H9 (cell line): ENCODE results near the gene ATP11B. TPM values are rescaled to one million over a fixed set of nuclear protein-coding genes. Genes with fewer than 3 reads are reported as not detected.

Experiments
- DNase-seq: peaks from one replicate; pipeline ENCODE4 v3.0.0-alpha.2; 2017
- H2AFZ ChIP-seq: one replicate; pipeline ENCODE4 v1.6.1; 2013; ENCODE audit warnings: mild to moderate bottlenecking, low read length, control low read depth, moderate library complexity
- H2AK5ac ChIP-seq: 2 replicates; pipeline ENCODE4 v1.6.1; 2013; ENCODE audit warnings: low read length, control low read depth, mixed read lengths; ENCODE audit not compliant: insufficient read length
- H2BK120ac ChIP-seq: one replicate; pipeline ENCODE4 v1.6.1; 2013; ENCODE audit warnings: low read depth, mild to moderate bottlenecking, low read length, control low read depth, inconsistent platforms; ENCODE audit not compliant: poor library complexity, severe bottlenecking
- H2BK12ac ChIP-seq: 2 replicates; pipeline ENCODE4 v1.6.1; 2013; ENCODE audit warnings: low read length, control low read depth, mixed read lengths, low read depth; ENCODE audit not compliant: insufficient read length
- H2BK15ac ChIP-seq: 2 replicates; pipeline ENCODE4 v1.6.1; 2013; ENCODE audit warnings: low read depth, low read length, control low read depth
- H2BK20ac ChIP-seq: one replicate; pipeline ENCODE4 v1.6.1; 2013; ENCODE audit warnings: low read depth, mild to moderate bottlenecking, low read length, control low read depth, inconsistent platforms; ENCODE audit not compliant: poor library complexity, severe bottlenecking
- H2BK5ac ChIP-seq: 2 replicates; pipeline ENCODE4 v1.6.1; 2013; ENCODE audit warnings: low read length, control low read depth, mixed read lengths; ENCODE audit not compliant: insufficient read length
- H3K14ac ChIP-seq: 2 replicates; pipeline ENCODE4 v1.6.1; 2013; ENCODE audit warnings: low read length, control low read depth; ENCODE audit not compliant: insufficient read depth
- H3K18ac ChIP-seq: 2 replicates; pipeline ENCODE4 v1.6.1; 2013; ENCODE audit warnings: low read depth, mild to moderate bottlenecking, mixed read lengths, low read length, control low read depth; ENCODE audit not compliant: insufficient read length
- H3K23ac ChIP-seq: 2 replicates; pipeline ENCODE4 v1.6.1; 2013; ENCODE audit warnings: low read length, control low read depth, mixed read lengths, low read depth; ENCODE audit not compliant: insufficient read length
- H3K23me2 ChIP-seq: 2 replicates; pipeline ENCODE4 v1.6.1; 2013; ENCODE audit warnings: low read depth, mild to moderate bottlenecking, mixed read lengths, low read length, control low read depth; ENCODE audit not compliant: insufficient read length, poor library complexity, severe bottlenecking
- H3K27ac ChIP-seq: 2 replicates; pipeline ENCODE4 v1.5.1; 2013; ENCODE audit warnings: low read length, control low read depth, mixed read lengths, low read depth; ENCODE audit not compliant: insufficient read length
- H3K27me3 ChIP-seq: 2 replicates; pipeline ENCODE4 v1.6.1; 2013; ENCODE audit warnings: low read length, control low read depth, inconsistent platforms; ENCODE audit not compliant: insufficient read depth
- H3K4ac ChIP-seq: 2 replicates; pipeline ENCODE4 v1.6.1; 2013; ENCODE audit warnings: low read depth, mild to moderate bottlenecking, control low read depth, inconsistent platforms, low read length, moderate library complexity
- H3K4me1 ChIP-seq: 2 replicates; pipeline ENCODE4 v1.6.1; 2013; ENCODE audit warnings: low read length, control low read depth, inconsistent platforms; ENCODE audit not compliant: insufficient read depth
- H3K4me2 ChIP-seq: 2 replicates; pipeline ENCODE4 v1.6.1; 2013; ENCODE audit warnings: low read length, control low read depth, mixed read lengths; ENCODE audit not compliant: insufficient read length, insufficient read depth
- H3K56ac ChIP-seq: 2 replicates; pipeline ENCODE4 v1.6.1; 2013; ENCODE audit warnings: low read depth, mild to moderate bottlenecking, mixed read lengths, low read length, control low read depth; ENCODE audit not compliant: insufficient read length
- H3K79me1 ChIP-seq: 2 replicates; pipeline ENCODE4 v1.6.1; 2013; ENCODE audit warnings: low read depth, mild to moderate bottlenecking, moderate library complexity, low read length, control low read depth, inconsistent platforms; ENCODE audit not compliant: insufficient read depth, poor library complexity, severe bottlenecking
- H3K79me2 ChIP-seq: 2 replicates; pipeline ENCODE4 v1.6.1; 2013; ENCODE audit warnings: low read length, control low read depth, inconsistent platforms; ENCODE audit not compliant: insufficient read depth
- H3K9ac ChIP-seq: 2 replicates; pipeline ENCODE4 v1.6.1; 2013; ENCODE audit warnings: low read length, control low read depth, mixed read lengths; ENCODE audit not compliant: insufficient read length; ENCODE audit errors: extremely low read depth
- H3K9me3 ChIP-seq: one replicate; pipeline ENCODE4 v1.6.1; 2013; ENCODE audit warnings: low read depth, low read length, inconsistent platforms; ENCODE audit not compliant: control insufficient read depth
- H3T11ph ChIP-seq: one replicate; pipeline ENCODE4 v1.6.1; 2013; ENCODE audit warnings: mild to moderate bottlenecking, low read length, control low read depth, inconsistent platforms
- H4K20me1 ChIP-seq: one replicate; pipeline ENCODE4 v1.6.1; 2013; ENCODE audit not compliant: control insufficient read depth, insufficient read length, insufficient read depth
- H4K5ac ChIP-seq: 2 replicates; pipeline ENCODE4 v1.6.1; 2013; ENCODE audit warnings: low read depth, mild to moderate bottlenecking, mixed read lengths, low read length, control low read depth; ENCODE audit not compliant: insufficient read length
- H4K8ac ChIP-seq: replicated peaks from 2 replicates; pipeline ENCODE4 v1.6.1; 2013; ENCODE audit warnings: low read length, control low read depth, mixed read lengths, low read depth; ENCODE audit not compliant: insufficient read length
- H4K91ac ChIP-seq: 2 replicates; pipeline ENCODE4 v1.6.1; 2013; ENCODE audit warnings: low read depth, mild to moderate bottlenecking, moderate library complexity, mixed read lengths, low read length, control low read depth; ENCODE audit not compliant: insufficient read length
- H3K27ac Mint-ChIP-seq, 3 experiments: 2 replicates in 2 of 3; 3 replicates in 1 of 3; pipeline ENCODE4 v1.8.0; 2020 to 2021; ENCODE audit warnings: mixed read lengths in 3 of 3, mild to moderate bottlenecking in 1 of 3, moderate library complexity in 1 of 3
- H3K27me3 Mint-ChIP-seq: 2 replicates; pipeline ENCODE4 v1.8.0; 2021; ENCODE audit warnings: low read depth, mild to moderate bottlenecking, moderate library complexity, mixed read lengths
- H3K36me3 Mint-ChIP-seq, 3 experiments: 2 replicates in 2 of 3; 3 replicates in 1 of 3; pipeline ENCODE4 v1.8.0; 2020 to 2021; ENCODE audit warnings: low read depth in 3 of 3, mixed read lengths in 3 of 3; ENCODE audit not compliant: insufficient read depth in 1 of 3
- H3K4me1 Mint-ChIP-seq, 2 experiments: 2 replicates each; pipeline ENCODE4 v1.8.0; 2020; ENCODE audit warnings: mixed read lengths in 2 of 2
- H3K4me3 Mint-ChIP-seq, 2 experiments: 2 replicates in 1 of 2; 3 replicates in 1 of 2; pipeline ENCODE4 v1.8.0; 2020 to 2021; ENCODE audit warnings: mild to moderate bottlenecking in 2 of 2, mixed read lengths in 2 of 2, moderate library complexity in 1 of 2
- H3K9me3 Mint-ChIP-seq, 2 experiments: 2 replicates in 1 of 2; 3 replicates in 1 of 2; pipeline ENCODE4 v1.8.0; 2020; ENCODE audit warnings: mild to moderate bottlenecking in 2 of 2, mixed read lengths in 2 of 2, moderate library complexity in 1 of 2
- WGBS: extraction: QIAGEN DNeasy Blood & Tissue Kit; methylation state at CpG from one replicate; pipeline ENCODE4 v1.1.7; 2013; ENCODE audit warnings: missing lambda C conversion rate, low lambda C conversion rate, mixed read lengths; ENCODE audit not compliant: insufficient read length; ENCODE audit errors: extremely low coverage; 5-methylcytosine and 5-hydroxymethylcytosine counted together
- total RNA-seq: library from RNA; stranded (reverse); gene quantifications from 2 replicates; pipeline ENCODE4 v1.2.1, GENCODE V29; 2021
- TF ChIP-seq, protein P1 (sequence below): fragments of 200-600 bp; sonication (generic); conservative IDR thresholded peaks from 3 replicates; pipeline ENCODE4 v1.8.0; 2021; ENCODE audit warnings: antibody characterized with exemption, mild to moderate bottlenecking

Gene ATP11B
- total RNA-seq, 1 experiment from 2014 or later, result 30.0 TPM

DNA sequence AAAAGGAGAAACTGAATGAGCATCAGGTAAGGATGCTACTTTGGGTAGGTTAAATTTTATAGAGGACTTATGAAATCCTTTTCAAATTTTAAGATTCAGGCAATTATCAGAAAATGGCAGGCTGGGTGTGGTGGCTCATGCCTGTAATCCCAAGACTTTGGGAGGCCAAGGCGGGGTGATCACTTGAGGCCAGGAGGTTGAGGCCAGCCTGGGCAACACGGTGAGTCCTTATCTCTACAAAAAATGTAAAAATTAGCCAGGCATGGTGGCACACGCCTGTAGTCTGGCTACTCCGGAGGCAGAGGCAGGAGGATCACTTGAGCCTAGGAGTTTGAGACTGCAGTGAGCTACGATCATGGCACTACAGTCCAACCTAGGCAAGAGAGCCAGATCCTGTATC lies 163.9 kb downstream of the ATP11B start:
- H4K91ac ChIP-seq, result no peak overlapping the region
- Mint-ChIP-seq H3K4me3 (no peak overlapping the region), H3K36me3 (peaks cover 31 to 59% (median 58%) of the 10 kb centered on the region in 3 experiments), H3K27me3 (no peaks in the 10 kb centered on the region), H3K4me1 (peaks cover 12 to 16% of the 10 kb centered on the region in 2 experiments), H3K9me3 (peaks cover 5 to 9% of the 10 kb centered on the region in 2 experiments; a peak in 3 of 5 replicates), H3K27ac (no peak overlapping the region; a peak in 1 of 7 replicates)
- H3K4me2 ChIP-seq, result no peak overlapping the region
- TF ChIP-seq, protein P1, sequence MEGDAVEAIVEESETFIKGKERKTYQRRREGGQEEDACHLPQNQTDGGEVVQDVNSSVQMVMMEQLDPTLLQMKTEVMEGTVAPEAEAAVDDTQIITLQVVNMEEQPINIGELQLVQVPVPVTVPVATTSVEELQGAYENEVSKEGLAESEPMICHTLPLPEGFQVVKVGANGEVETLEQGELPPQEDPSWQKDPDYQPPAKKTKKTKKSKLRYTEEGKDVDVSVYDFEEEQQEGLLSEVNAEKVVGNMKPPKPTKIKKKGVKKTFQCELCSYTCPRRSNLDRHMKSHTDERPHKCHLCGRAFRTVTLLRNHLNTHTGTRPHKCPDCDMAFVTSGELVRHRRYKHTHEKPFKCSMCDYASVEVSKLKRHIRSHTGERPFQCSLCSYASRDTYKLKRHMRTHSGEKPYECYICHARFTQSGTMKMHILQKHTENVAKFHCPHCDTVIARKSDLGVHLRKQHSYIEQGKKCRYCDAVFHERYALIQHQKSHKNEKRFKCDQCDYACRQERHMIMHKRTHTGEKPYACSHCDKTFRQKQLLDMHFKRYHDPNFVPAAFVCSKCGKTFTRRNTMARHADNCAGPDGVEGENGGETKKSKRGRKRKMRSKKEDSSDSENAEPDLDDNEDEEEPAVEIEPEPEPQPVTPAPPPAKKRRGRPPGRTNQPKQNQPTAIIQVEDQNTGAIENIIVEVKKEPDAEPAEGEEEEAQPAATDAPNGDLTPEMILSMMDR, result no peak
- no peak overlapping the region for H3K18ac ChIP-seq
- no peak overlapping the region for H3K27ac ChIP-seq
- H3K23me2 ChIP-seq, result no peaks in the 10 kb centered on the region
- H3K14ac ChIP-seq, result no peak overlapping the region
- no peak overlapping the region for H2BK120ac ChIP-seq
- H4K20me1 ChIP-seq, result no peaks in the 10 kb centered on the region
- H2BK5ac ChIP-seq, result no peak overlapping the region
- no peak overlapping the region for H3K56ac ChIP-seq
- H3K9ac ChIP-seq, result no peak overlapping the region
- no peaks in the 10 kb centered on the region for H3K9me3 ChIP-seq
- no peak for DNase-seq
- H3T11ph ChIP-seq, result no peak overlapping the region
- no peak overlapping the region for H3K23ac ChIP-seq
- no peaks in the 10 kb centered on the region for H3K27me3 ChIP-seq
- H3K4me1 ChIP-seq, result 0 out of 2 replicates have a peak, but pooled peaks cover 5% of the 10 kb centered on the region
- H2BK15ac ChIP-seq, result no peak overlapping the region
- no peaks in the 10 kb centered on the region for H3K79me2 ChIP-seq
- H2AK5ac ChIP-seq, result no peak overlapping the region
- H4K5ac ChIP-seq, result no peak overlapping the region
- no CpG with 5 or more reads among the region's 5 CpGs for WGBS
- no peak overlapping the region for H2BK20ac ChIP-seq
- H3K4ac ChIP-seq, result no peak overlapping the region
- no peak overlapping the region for H4K8ac ChIP-seq
- no peak overlapping the region for H2AFZ ChIP-seq
- no peaks in the 10 kb centered on the region for H3K79me1 ChIP-seq
- no peak overlapping the region for H2BK12ac ChIP-seq
